ENCODE data around the gene OGFRL1.

The OGFRL1 gene

DNA sequence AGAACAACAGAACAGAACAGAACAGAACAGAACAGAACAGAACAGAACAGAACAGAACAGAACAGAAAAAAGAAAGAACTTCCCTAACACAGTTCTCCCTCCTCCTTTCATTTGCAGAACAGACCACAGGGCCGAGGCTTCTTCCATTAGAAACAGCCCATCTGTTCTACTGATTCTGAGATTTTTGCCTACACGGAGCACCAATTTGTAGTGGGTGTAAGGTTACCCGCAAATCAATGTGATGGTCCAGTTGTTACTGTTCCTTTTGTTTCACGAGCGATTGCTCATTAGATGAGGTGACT, 734 bp upstream of the OGFRL1 start:
- no peak for FAIRE-seq

- FAIRE-seq: no peak
Observed at GRCh38 chr6:71289039-71289801, 609 bp downstream of the OGFRL1 start.

DNA sequence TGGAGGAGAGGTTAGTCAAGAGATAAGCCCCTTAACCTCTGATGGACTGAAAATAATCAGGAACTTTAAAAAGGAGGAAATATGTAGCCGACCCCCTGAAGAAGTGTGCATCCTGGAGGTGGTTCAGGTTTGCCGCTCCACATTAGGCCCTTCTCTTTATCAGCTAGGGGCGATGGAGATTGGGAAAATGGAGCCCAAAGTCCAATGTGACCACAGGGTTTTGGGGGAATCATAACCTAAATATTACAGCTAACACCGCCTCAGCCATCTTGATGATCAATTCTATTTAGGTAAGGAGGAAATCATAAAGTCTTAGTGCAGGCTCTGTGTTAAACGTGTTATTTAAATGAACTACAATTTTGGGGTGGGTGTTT, 1.2 kb downstream of the OGFRL1 start:
- FAIRE-seq: no peak

DNA sequence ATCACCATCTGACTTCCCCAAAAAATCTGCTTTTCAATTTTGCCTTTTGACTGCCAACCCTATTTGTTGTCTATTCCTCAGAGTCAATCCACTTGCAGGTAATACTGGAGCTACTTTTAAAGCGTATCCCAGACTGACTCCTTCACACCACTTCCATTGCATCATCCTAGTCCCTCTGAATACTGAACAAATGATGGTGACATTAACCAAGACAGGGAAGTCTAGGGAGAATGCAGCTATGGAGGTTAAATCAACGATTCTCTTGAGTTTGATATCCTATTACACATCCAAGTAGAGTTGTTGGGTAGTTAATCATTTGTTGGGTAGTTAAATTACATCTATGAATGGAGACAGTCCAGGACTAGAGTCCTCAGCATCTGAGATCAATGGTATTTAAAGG, 2.0 kb downstream of the OGFRL1 start:
- FAIRE-seq: no peak

- FAIRE-seq: no peak
Observed at GRCh38 chr6:71292001-71292400, 3.4 kb downstream of the OGFRL1 start.

DNA sequence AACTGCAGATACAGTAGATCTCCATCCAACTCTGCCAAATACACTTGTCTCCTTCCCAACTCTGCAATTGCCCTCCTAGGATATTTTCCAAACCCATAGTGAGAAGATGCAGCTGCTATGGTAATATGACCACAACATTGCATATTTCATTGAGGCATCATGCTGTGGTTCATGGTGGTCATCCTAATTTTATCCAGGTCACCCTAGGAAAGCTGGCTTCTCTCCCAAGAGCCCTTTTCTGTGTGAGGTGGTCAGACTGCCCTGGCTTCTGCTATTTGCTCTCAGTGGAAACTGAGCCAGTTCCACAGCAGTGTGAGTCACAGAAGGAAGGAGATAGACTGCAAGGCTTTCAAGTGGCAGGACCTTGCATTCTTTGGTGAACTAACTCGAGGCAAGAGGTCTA, 5.5 kb downstream of the OGFRL1 start:
- no peak for FAIRE-seq

- no peak for FAIRE-seq
Observed at GRCh38 chr6:71298459-71298858, 9.8 kb downstream of the OGFRL1 start.

DNA sequence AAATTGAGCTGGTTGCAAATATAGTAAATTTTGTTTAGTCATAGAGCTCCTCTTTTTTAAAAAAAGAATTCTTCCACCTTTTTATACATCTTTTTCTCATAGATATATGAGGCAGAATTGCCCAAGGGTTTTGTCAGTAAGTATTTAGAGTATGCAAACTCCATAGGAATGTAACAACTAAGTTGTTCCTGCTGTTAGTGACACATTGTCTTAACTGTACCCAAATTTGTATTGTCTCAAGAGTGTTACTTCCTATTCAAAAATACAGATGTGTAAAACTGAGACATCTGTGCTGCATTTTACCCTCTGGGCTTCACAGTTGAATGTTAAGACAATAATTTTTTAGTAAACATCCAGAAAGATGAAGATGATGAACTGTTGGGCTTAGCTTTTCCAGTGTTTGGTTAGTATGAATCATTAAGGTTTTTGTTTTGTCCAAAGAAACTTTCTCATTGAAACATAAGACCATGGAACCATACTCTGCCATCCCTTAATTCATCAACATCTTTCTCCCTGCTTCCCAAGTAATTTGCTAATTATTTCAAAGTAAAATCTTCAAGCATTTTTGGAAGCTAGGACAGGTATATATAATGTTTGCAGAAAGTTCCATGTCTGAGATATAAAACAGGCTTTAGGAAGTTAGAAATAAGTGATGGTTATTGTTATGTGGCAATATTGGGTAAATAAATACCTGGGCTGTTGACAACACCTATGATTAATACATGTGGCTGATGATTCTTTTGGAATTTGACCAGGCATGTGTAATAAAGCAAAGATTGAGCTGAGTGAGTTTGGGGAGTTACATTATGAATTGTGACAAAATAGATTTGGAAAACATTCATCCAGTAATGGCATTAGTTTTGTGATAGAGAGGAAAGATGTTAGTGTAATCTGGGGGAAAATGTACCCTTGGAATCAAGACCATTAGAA, 11.2 kb downstream of the OGFRL1 start:
- no peak for FAIRE-seq

DNA sequence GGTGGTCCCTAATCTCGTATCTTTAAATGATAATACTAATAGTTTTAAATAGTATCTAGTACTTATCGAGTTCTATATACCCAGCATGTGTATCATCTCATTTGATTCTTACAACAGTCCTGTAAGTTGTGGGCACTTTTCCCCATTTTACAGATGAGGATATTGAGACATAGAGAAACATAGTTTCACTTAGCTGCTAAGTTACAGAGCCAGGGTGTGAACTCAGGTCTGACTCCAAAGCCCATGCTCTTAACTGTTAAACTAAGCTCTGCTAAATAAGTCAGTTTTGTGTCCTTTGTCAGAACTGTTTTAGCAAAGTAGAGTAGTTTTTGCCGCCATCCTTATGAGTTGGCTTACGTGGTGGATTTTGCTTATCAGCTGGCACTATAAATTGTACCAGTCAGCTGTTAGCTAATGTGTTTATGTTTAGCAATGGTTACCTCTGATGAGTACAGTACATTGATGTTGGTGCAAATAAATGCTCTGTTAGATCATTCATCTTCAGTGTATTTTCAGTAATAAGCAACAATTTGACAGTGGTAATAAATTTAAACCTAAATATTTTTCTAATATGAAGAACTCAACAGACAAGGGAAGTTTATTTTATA, 12.1 kb downstream of the OGFRL1 start:
- FAIRE-seq: no peak

GRCh38 chr6:71301546-71301945, 12.9 kb downstream of the OGFRL1 start:
- FAIRE-seq: no peak

DNA sequence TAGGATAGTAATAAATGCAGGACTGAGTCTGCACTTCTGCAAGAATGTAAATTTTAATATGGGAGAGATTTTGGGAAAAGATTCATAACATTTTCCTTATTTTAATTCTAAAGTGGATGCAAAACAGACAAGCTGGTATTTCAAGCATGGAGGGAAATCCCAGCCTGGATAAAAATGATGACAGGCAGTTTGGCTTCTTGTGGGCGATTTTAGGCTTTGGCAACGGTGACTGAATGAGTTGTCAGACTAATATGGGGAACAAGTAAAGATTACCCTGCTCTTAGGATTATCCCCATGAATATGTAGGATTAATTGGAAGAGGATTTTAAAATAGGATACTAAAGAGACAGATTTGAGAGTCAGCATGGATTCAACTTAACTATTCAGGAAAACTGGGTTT, 21.0 kb downstream of the OGFRL1 start:
- no peak for FAIRE-seq

DNA sequence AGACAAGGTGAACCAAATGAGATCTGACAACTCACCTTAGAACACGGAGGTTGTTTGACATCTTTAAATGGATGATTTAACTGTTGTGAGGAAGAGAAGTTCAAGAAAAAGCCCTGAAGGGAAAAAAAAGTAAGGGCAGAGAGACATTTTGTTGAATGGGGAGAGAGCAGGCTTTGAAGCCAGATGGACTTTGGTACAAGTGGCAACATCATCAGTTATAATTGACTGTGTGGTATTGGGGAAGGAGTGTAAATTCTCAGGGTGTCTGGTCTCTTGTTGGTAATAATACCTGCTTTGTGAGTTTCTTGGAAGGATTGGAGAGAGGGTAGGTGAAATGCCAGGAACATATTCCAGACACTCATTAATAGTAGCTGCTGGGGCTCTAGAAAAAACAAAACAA, 21.6 kb downstream of the OGFRL1 start:
- FAIRE-seq: no peak

DNA sequence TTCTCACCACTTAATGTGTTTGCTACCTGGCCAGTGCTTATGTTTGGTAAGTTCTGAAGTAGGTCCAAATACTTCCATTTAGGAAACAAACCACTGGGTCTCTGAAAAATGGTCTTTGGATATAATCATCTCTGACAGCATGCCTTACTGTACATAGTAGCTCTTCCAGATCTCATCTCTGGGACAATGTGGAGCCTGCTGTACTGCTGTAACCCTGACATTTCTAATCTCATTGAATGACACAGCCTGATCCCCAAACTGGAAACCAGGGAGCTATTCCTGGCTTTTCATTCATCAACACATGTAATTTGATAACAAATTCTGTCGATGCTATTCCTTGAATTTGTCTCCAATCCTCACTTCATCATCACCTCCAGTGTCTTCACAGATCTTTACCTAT, 23.5 kb downstream of the OGFRL1 start:
- FAIRE-seq: no peak

GRCh38 chr6:71317441-71317840, 28.8 kb downstream of the OGFRL1 start:
- FAIRE-seq: no peak

DNA sequence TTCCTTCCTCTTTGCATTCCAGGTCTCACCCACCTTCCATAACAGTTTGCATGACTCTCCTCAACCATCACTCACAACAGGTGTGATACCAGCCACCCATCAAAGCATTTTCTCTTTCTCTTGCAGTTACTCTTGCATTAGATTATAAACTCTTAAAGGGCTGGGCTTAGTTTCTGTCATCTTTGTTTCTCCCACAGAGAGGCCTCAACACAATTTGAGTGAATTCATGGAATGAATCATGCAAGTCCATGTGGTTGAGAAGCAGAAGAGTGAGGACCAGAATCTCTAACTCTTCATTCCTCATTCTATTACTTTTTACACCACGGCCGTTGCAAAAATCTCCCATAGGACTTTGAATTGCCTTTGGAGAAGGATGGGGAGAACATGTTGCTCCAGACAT, 31.4 kb downstream of the OGFRL1 start:
- FAIRE-seq: no peak

DNA sequence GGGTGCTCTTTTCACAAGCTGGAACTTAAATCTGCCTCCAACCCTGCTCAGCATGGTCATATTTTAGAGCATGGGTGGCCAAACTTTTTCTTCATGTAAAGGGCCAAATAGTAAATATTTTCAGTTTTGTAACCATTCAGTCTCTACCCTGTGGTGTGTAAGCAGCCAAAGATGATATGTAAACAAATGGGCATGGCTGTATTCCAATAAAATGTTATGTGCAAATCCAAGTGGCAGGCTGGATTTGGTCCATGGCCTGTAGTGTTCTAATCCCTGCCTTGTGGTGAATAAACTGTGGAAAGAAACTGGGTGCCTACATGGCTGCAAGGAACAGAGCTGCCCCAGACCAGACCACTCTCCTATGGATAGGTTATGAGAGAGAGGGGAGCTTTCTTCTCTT, 32.7 kb downstream of the OGFRL1 start:
- no peak for FAIRE-seq

- FAIRE-seq: no peak
Observed at GRCh38 chr6:71324194-71324785, 35.7 kb downstream of the OGFRL1 start.

DNA sequence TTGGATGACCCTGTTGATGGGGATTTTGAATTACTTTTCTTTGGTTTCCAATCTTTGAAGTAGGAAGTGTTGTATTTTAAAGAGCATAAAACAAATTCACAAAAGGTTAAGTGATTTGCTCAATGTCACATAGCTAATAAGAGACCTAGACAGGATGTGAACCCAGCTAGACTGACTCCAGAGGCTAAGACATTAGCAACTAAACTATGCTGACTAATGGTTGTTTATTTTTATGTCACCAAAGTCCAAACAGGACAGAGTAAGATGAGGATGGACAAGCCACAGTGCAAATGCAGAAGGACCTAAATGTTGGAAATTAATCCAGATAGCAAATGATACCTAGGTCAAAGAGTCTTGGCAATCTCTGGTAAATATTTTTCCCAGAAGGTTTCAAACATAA, 38.0 kb downstream of the OGFRL1 start:
- no peak for FAIRE-seq

DNA sequence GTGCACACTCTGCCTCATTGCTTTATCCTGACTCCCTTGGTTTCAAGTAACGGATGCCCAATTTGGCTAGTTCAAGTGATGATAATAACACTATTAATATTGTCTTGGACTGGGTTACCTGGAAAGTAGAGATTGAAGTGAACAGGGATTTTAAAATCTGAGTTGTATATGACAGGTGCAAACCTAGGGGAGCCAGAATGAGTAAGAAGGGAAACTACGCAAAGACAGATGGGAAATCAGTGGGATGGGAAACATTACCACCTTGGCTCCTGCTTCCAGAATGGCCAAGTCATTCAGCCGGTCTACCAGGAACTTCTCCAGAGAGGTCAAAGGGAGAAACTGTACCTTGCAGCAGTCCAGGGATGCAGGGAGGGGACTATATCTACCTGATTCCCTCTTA, 41.9 kb downstream of the OGFRL1 start:
- FAIRE-seq: no peak

GRCh38 chr6:71332012-71332411, 43.4 kb downstream of the OGFRL1 start:
- no peak for FAIRE-seq

- FAIRE-seq: no peak
Observed at GRCh38 chr6:71333050-71333449, 44.4 kb downstream of the OGFRL1 start.

- no peak for FAIRE-seq
Observed at GRCh38 chr6:71333697-71334096, 45.1 kb downstream of the OGFRL1 start.

- no peak for FAIRE-seq
Observed at GRCh38 chr6:71334768-71335167, 46.2 kb downstream of the OGFRL1 start.

GRCh38 chr6:71335544-71335943, 46.9 kb downstream of the OGFRL1 start:
- FAIRE-seq: no peak
